Measurements from ENCODE around the gene ZNF710. TPM values are rescaled to one million over a fixed set of nuclear protein-coding genes. Genes with fewer than 3 reads are reported as not detected.

The ZNF710 gene
- total and polyA plus RNA-seq, 2 of the 8 experiments (the other 6 are each of a cell fraction or from before 2014, with no cell fraction given) = 10.5 to 24.0 TPM

GRCh38 chr15:90036806-90037510, 35.8 kb downstream of the ZNF710 start:
- DNase-seq (ENCODE audit: low read depth in 1 of 2, low spot score in 2 of 2) (no peak), FAIRE-seq (no peak)
- H3K14ac ChIP-seq (ENCODE audit: insufficient read length) = no peak overlapping the region
- no peak overlapping the region for H3K4me3 ChIP-seq (ENCODE audit: extremely low read depth in 1 of 4, insufficient read depth in 2 of 4, low read depth in 3 of 4, low read length in 4 of 4)
- no peak overlapping the region; the same call in 1 of the 2 replicates for H3K18ac ChIP-seq (ENCODE audit: extremely low read depth, low read length)
- no peak overlapping the region for H4K8ac ChIP-seq (ENCODE audit: extremely low read depth, insufficient read depth, low read length)
- H3K23me2 ChIP-seq (ENCODE audit: low read depth, low read length) = peaks cover 2% of the 10 kb centered on the region; the same call in 1 of the 2 replicates
- POLR2A ChIA-PET (ENCODE audit: partially characterized antibody) = no interaction called here
- H3K4ac ChIP-seq (replicated peaks; ENCODE audit: insufficient read length, low read depth, low read length) = no peak overlapping the region
- H4K20me1 ChIP-seq (replicated peaks in 1 of 2; ENCODE audit: control insufficient read depth in 1 of 2, insufficient read depth in 2 of 2, low read length in 2 of 2) = peaks cover 0 to 3% of the 10 kb centered on the region in 2 experiments
- CTCF ChIA-PET (ENCODE audit: partially characterized antibody) = interaction anchor here (0.7 to 2.0 kb wide), 5 partner anchors 16 to 49 kb away, joined by 3 to 6 read pairs (median 5); partner anchors contain the start of gene ZNF710
- no peak overlapping the region for H3K56ac ChIP-seq (replicated peaks; ENCODE audit: insufficient read length, low read depth, low read length)
- H3K4me1 ChIP-seq (replicated peaks in 1 of 4; ENCODE audit: control insufficient read depth in 3 of 4, insufficient read depth in 4 of 4, low read length in 3 of 4) = peaks cover 0 to 29% (median 6%) of the 10 kb centered on the region in 4 experiments; a peak in 3 of 7 replicates
- no peak overlapping the region for H4K5ac ChIP-seq (ENCODE audit: insufficient read length, low read depth, low read length)
- H2BK15ac ChIP-seq (ENCODE audit: low read length) = no peak overlapping the region
- no peaks in the 10 kb centered on the region for H3K27me3 ChIP-seq (replicated peaks in 1 of 4; ENCODE audit: control insufficient read depth in 3 of 4, extremely low read depth in 1 of 4, insufficient read depth in 3 of 4, low read length in 3 of 4)
- H3K9ac ChIP-seq (replicated peaks in 1 of 4; ENCODE audit: extremely low read depth in 1 of 4, low read depth in 3 of 4, low read length in 3 of 4) = no peak overlapping the region
- H3K79me2 ChIP-seq (ENCODE audit: control insufficient read depth in 1 of 2, insufficient read depth in 2 of 2, low read length in 2 of 2) = no peaks in the 10 kb centered on the region
- no peak for TF ChIP-seq EGR1 (IDR thresholded peaks at IDR 0.05; ENCODE audit: borderline replicate concordance, low read depth, low read length)
- TF ChIP-seq HDAC6 (IDR thresholded peaks at IDR 0.05; ENCODE audit: low read depth, low read length) = no peak
- TF ChIP-seq FOSL1 (IDR thresholded peaks at IDR 0.05; ENCODE audit: insufficient read depth, low read depth, low read length) = no peak
- no peak for TF ChIP-seq CHD2 (IDR thresholded peaks at IDR 0.05; ENCODE audit: low read length)
- no peak overlapping the region for H2AFZ ChIP-seq (ENCODE audit: low read length)
- no peak overlapping the region for H3K4me2 ChIP-seq (ENCODE audit: insufficient read depth in 1 of 2, low read depth in 2 of 2, low read length in 2 of 2)
- no peak overlapping the region for H3K23ac ChIP-seq (ENCODE audit: insufficient read length)
- no peak overlapping the region for H2AK5ac ChIP-seq (ENCODE audit: low read depth, low read length)
- peaks cover 7% of the 10 kb centered on the region for H3K79me1 ChIP-seq (ENCODE audit: low read depth, low read length)
- H3K36me3 ChIP-seq (ENCODE audit: control insufficient read depth in 2 of 4, insufficient read depth in 4 of 4, low read length in 3 of 4) = no peaks in the 10 kb centered on the region
- H3K9me3 ChIP-seq (ENCODE audit: insufficient read depth in 2 of 2, low read depth in 1 of 2, low read length in 1 of 2) = no peaks in the 10 kb centered on the region
- 87% methylated on average over 11 of the region's 11 CpGs; no CpG with 5 or more reads in 1 of the 2 experiments for WGBS, 2 experiments (ENCODE audit: extremely low coverage in 1 of 2, insufficient coverage in 1 of 2, insufficient read length in 1 of 2, insufficient replicate concordance in 2 of 2, low coverage in 1 of 2, low lambda C conversion rate in 2 of 2, missing lambda C conversion rate in 1 of 2)
- no peak overlapping the region for H2BK20ac ChIP-seq (ENCODE audit: low read length)
- no peak overlapping the region for H2BK120ac ChIP-seq (replicated peaks; ENCODE audit: low read depth, low read length)
- no peak overlapping the region for H4K91ac ChIP-seq (replicated peaks; ENCODE audit: insufficient read length, low read length)
- no peak overlapping the region for H3K27ac ChIP-seq (ENCODE audit: low read depth, low read length)
- H2BK5ac ChIP-seq (ENCODE audit: low read depth, low read length) = no peak overlapping the region
- H2BK12ac ChIP-seq (ENCODE audit: low read depth, low read length) = no peak overlapping the region

All from H1 (cell line).